Stimulated activated CD4-positive, alpha-beta T cell treated with anti-CD3 and anti-CD28 coated beads, Interleukin-1b, Interleukin-23, amount 100 ng/mL, for 48 hours (primary cell): Measurements from ENCODE around the gene AK2.

ENCODE experiments used
- DNase-seq: peaks from one replicate; pipeline ENCODE4 v3.0.0-alpha.2; 2020

Gene AK2

GRCh38 chr1:33021567-33022431 is 14.9 kb downstream of the AK2 start:
- no peak for DNase-seq

GRCh38 chr1:33018112-33018511 is 18.6 kb downstream of the AK2 start:
- peak; percentile 20 for DNase-seq

GRCh38 chr1:33017175-33017574 is 19.5 kb downstream of the AK2 start:
- no peak for DNase-seq

- DNase-seq: no peak
These were observed 21.5 kb downstream of the AK2 start for GRCh38 chr1:33015216-33015615.

GRCh38 chr1:33014464-33015163 is 22.1 kb downstream of the AK2 start:
- DNase-seq: no peak

GRCh38 chr1:33013791-33014190 is 22.9 kb downstream of the AK2 start:
- DNase-seq: no peak

GRCh38 chr1:33012165-33012564 is 24.5 kb downstream of the AK2 start:
- DNase-seq: no peak

GRCh38 chr1:33010932-33011731 is 25.6 kb downstream of the AK2 start:
- no peak for DNase-seq

GRCh38 chr1:33009561-33009960 is 27.1 kb downstream of the AK2 start:
- DNase-seq: no peak

- DNase-seq: no peak
These were observed 28.4 kb downstream of the AK2 start for GRCh38 chr1:33008051-33008914.

GRCh38 chr1:33007190-33008050 is 29.3 kb downstream of the AK2 start:
- no peak for DNase-seq

GRCh38 chr1:33005838-33006421 is 30.8 kb downstream of the AK2 start:
- DNase-seq: no peak

- no peak for DNase-seq
These were observed 31.4 kb downstream of the AK2 start for GRCh38 chr1:33005117-33005837.

- DNase-seq: peak; percentile 33
These were observed 32.1 kb downstream of the AK2 start for GRCh38 chr1:33004613-33005012.

- no peak for DNase-seq
These were observed 33.0 kb downstream of the AK2 start for GRCh38 chr1:33003657-33004056.

- DNase-seq: no peak
These were observed 34.7 kb downstream of the AK2 start for GRCh38 chr1:33002006-33002405.

- no peak for DNase-seq
These were observed 35.4 kb downstream of the AK2 start for GRCh38 chr1:33001282-33001681.

- DNase-seq: no peak
These were observed 36.2 kb downstream of the AK2 start for GRCh38 chr1:33000427-33001026.

GRCh38 chr1:32998997-32999396 is 37.7 kb downstream of the AK2 start:
- DNase-seq: no peak

- no peak for DNase-seq
These were observed 38.6 kb downstream of the AK2 start for GRCh38 chr1:32998064-32998463.
